Stimulated activated naive CD4-positive, alpha-beta T cell (primary cell): ENCODE measurements around the gene MAP1B.

Experiments used
- DNase-seq, 6 experiments: peaks; one replicate each; lab custom pipeline; 2025; lab: John Stamatoyannopoulos, UW

MAP1B gene

GRCh38 chr5:72096602-72097188 lies 10.6 kb upstream of the MAP1B start:
- DNase-seq: no peak

DNA sequence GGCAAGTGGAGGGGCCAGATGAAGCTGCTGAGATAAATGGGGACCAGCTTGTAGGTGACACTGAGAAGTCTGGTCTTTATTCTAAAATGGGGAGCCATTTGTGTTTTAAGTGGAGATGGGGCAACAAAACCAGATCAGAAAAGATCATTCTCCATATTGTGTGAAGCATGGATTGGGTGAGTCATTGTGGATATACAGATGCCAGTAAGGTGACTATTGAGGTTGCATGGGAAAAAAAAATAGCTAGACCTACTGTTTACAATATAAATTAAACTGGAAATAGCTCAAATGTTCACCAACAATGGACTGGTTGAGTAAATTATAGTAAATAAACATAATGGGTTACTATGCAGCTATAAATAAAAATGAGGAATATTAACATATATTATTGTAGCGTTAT lies 5.4 kb upstream of the MAP1B start:
- DNase-seq: no peak

- DNase-seq: no peak
Measured at GRCh38 chr5:72106817-72107130, 501 bp upstream of the MAP1B start.

- no peak for DNase-seq
Measured at GRCh38 chr5:72107901-72108201, 576 bp downstream of the MAP1B start.

GRCh38 chr5:72108202-72109061 lies 1.2 kb downstream of the MAP1B start:
- no peak for DNase-seq

- DNase-seq: no peak
Measured at GRCh38 chr5:72109062-72109411, 1.8 kb downstream of the MAP1B start.

DNA sequence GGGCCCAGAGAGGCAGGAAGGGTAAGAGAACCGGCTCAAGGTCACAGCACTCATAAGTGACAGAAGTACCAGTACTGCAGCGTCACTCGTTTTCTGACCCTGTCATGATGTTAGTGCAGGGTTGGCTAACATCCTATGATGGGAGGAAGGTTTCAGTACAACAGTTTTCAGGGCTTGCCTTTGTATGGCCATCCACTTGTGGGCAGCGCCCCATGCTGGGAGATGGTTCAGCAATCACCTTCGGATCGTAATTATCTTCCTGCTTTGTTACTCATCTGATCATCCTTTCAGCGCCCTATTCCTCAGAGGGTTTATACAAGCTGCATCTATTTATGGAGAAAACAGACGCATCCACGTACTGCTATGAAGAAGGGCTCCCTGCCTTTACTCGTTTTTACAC lies 2.4 kb downstream of the MAP1B start:
- DNase-seq: no peak

- DNase-seq: no peak
Measured at GRCh38 chr5:72110394-72111013, 3.2 kb downstream of the MAP1B start.

GRCh38 chr5:72112389-72112788 lies 5.1 kb downstream of the MAP1B start:
- no peak for DNase-seq

GRCh38 chr5:72114629-72115028 lies 7.4 kb downstream of the MAP1B start:
- no peak for DNase-seq

DNA sequence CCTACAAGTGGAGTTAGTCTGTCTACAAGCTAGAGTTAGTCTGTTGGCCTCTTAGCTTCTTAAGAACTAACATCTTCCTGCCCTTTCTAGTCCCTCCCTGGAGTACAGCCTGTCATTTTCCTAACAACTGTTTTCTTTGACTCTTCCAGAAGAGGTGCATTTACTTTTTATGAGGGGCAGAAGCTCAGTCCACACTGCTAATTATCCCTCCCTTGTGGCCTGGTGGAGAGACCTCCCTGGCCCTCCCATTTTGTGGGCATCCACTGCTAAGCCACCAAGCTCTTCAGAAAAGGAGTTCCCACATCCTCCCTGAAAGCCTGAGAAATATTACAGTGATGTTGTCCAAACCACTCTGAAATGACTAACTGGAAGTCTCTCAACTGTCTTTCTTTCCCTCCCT lies 8.0 kb downstream of the MAP1B start:
- no peak for DNase-seq

GRCh38 chr5:72117307-72117706 lies 10.0 kb downstream of the MAP1B start:
- no peak for DNase-seq

DNA sequence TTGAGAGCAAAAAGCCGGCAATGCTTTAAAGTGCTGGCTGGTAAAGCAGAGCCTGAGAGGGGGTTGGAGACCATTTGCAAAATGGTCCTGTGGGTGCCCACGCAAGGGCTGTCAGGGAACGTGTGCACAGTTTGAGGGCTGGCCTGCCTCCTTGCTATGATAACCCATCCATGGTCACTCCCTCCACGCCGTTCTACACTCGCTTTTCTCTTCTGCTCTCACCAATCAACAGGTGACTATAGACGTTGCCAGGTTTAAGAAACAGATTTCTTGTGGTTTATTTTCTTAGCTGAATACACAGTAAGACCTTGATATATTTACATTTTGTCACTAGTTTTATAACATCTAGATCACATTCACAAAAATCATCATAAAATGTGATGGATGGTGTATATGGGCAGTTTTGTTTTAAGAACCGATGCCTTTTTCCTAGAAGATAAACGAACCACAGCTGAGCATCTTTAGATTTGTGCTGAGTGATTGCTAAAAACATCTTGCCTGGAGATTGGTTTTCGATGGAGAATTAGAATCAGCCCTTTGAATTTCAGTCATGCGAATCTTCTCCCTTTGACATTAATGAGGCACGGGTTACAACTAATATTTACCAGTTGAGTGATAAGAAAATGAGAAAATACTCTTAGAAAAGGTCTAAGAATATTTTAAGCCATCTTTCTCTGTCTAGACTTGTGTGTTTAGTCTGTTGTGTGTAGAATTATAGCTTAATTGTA lies 13.9 kb downstream of the MAP1B start:
- DNase-seq: no peak

DNA sequence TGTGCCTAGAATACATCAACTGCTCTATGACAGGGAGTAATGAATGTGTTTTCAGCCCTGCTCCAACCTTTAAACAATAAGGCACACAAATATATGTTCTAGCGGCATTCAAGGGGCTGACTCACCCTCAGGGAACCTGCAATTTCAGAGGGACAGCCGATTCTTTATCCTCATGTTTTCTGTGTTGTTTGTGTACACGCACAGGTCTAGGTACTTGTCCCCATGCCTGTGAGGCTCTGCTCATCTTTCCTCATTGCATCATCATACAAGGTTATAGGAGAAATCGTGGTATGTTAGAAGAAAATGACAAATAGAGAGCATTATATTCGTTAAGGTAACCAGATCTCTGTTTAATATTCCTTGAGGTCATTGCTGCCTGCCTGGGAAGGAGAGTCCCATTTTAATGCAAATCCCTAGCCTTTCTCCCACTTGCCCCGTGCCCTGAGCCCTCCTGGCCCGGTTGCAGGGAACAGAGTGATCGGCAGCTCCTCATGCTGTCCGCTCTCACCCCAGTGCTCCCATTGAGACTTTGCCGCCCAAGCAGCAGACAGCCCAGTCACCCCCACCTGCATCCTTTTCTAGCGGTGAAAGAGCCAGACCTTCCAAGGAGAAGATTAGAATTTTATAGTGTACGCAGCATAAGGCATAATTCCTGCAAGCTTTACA lies 14.6 kb downstream of the MAP1B start:
- DNase-seq: no peak

- no peak for DNase-seq
Measured at GRCh38 chr5:72122602-72123001, 15.3 kb downstream of the MAP1B start.

GRCh38 chr5:72123764-72124376 lies 16.6 kb downstream of the MAP1B start:
- DNase-seq: no peak

DNA sequence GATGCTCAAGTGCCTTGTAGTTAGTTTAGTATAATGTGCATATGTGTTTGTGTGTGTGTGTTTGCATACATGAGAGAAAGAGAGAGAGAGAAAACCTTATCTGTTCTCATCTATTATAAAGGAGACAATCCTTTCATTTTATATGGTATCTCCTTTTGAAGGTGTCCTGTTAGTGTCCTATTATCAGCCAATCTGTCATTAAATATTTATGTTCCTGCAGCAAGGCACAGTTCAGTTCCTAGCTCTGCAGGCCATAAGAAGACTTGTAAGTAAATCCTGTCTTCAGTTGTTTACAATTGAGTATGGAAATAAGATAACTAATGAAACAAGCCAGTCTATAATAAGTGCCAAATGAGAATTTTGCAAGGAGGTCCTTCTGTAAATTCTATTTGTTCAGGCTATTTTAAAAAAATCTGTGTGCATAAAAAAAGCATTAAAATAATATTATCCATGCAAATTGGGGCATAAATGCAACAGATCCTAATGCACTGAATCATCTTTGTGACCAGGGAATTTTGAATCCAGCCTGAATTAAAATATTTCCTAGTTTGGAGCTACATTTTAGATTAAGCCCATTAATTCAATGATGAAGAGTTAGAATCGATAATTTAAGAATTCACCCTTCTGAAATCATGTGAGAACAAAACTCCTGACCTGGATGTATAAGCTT lies 18.1 kb downstream of the MAP1B start:
- no peak for DNase-seq

GRCh38 chr5:72125941-72126620 lies 18.8 kb downstream of the MAP1B start:
- DNase-seq: no peak

- no peak for DNase-seq
Measured at GRCh38 chr5:72126796-72127195, 19.5 kb downstream of the MAP1B start.

- DNase-seq: no peak
Measured at GRCh38 chr5:72129725-72130124, 22.4 kb downstream of the MAP1B start.

DNA sequence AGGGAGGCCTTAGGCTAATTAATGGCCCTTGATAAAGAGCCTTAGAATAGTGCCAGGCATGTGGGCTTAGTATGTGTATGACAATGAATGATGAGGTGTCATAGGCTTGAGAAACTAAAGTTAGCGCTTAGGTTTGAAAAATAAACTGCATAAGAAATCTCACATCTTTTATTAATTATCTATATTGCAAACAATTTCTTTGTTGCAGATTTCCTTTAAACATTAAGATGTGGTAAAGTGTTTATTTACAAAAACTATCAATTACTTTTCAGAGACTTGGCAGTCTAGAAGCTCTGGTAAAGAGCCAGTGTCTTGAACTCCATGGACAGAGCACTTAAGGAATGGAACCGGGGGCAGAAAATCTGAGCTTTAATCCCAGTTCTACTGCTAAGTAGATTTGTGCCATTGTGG lies 23.1 kb downstream of the MAP1B start:
- DNase-seq: no peak
